H1 (cell line): ENCODE data around the gene DOCK3. TPM values are rescaled to one million over a fixed set of nuclear protein-coding genes. Genes with fewer than 3 reads are reported as not detected.

Experiments
- CTCF ChIA-PET: fragments of 300-600 bp; sonication (Branson Sonifier 250); formaldehyde crosslinking; loops from one replicate; lab custom pipeline; 2021; ENCODE audit not compliant: partially characterized antibody; lab: Charles Lee
- POLR2A ChIA-PET: fragments of 300-600 bp; sonication (Branson Sonifier 250); formaldehyde crosslinking; loops from one replicate; lab custom pipeline; 2021; ENCODE audit warnings: inconsistent platforms; ENCODE audit not compliant: partially characterized antibody; lab: Charles Lee
- DNase-seq, 2 experiments: peaks; one replicate each; pipeline versions ENCODE4 v3.0.0 to v3.0.0-alpha.2; 2010 to 2022; ENCODE audit warnings: low spot score in 2 of 2, low read depth in 1 of 2, mixed read lengths in 1 of 2
- FAIRE-seq: peaks from 2 replicates; lab custom pipeline; 2011; peaks lifted over from hg19 to GRCh38; lab: Jason Lieb, UNC
- H2AFZ ChIP-seq: 2 replicates; pipeline ENCODE4 v1.8.1; 2012; ENCODE audit warnings: low read length, inconsistent platforms
- H2AK5ac ChIP-seq: 2 replicates; pipeline ENCODE4 v1.6.1; 2013; ENCODE audit warnings: low read depth, low read length
- H2BK120ac ChIP-seq: replicated peaks from 2 replicates; pipeline ENCODE3; 2013; ENCODE audit warnings: low read depth, low read length, inconsistent platforms
- H2BK12ac ChIP-seq: 2 replicates; pipeline ENCODE4 v1.6.1; 2013; ENCODE audit warnings: low read depth, low read length
- H2BK15ac ChIP-seq: 2 replicates; pipeline ENCODE4 v1.6.1; 2013; ENCODE audit warnings: low read length
- H2BK20ac ChIP-seq: 2 replicates; pipeline ENCODE4 v1.6.1; 2013; ENCODE audit warnings: low read length
- H2BK5ac ChIP-seq: 2 replicates; pipeline ENCODE4 v1.6.1; 2013; ENCODE audit warnings: low read depth, low read length
- H3K14ac ChIP-seq: 2 replicates; pipeline ENCODE4 v1.6.1; 2013; ENCODE audit warnings: inconsistent platforms; ENCODE audit not compliant: insufficient read length
- H3K18ac ChIP-seq: 2 replicates; pipeline ENCODE4 v1.6.1; 2013; ENCODE audit warnings: low read length; ENCODE audit errors: extremely low read depth
- H3K23ac ChIP-seq: 2 replicates; pipeline ENCODE4 v1.6.1; 2013; ENCODE audit warnings: inconsistent platforms; ENCODE audit not compliant: insufficient read length
- H3K23me2 ChIP-seq: 2 replicates; pipeline ENCODE4 v1.6.1; 2013; ENCODE audit warnings: low read depth, low read length
- H3K27ac ChIP-seq: 2 replicates; pipeline ENCODE4 v1.6.1; 2011; ENCODE audit warnings: low read depth, low read length, inconsistent platforms
- H3K27me3 ChIP-seq, 4 experiments: replicated peaks in 1 of 4; 1 replicate in 1 of 4; 2 replicates in 3 of 4; pipeline versions ENCODE4 v1.6.1 to v1.8.1; 2011 to 2013; ENCODE audit warnings: low read length in 3 of 4, mild to moderate bottlenecking in 3 of 4, inconsistent platforms in 2 of 4, mixed read lengths in 2 of 4, moderate library complexity in 1 of 4; ENCODE audit not compliant: control insufficient read depth in 3 of 4, insufficient read depth in 3 of 4; ENCODE audit errors: extremely low read depth in 1 of 4
- H3K36me3 ChIP-seq, 4 experiments: 2 replicates each; pipeline versions ENCODE4 v1.6.1 to v1.8.1; 2011 to 2013; ENCODE audit warnings: mild to moderate bottlenecking in 4 of 4, low read length in 3 of 4, moderate library complexity in 2 of 4, control low read depth in 1 of 4, inconsistent platforms in 1 of 4; ENCODE audit not compliant: insufficient read depth in 4 of 4, control insufficient read depth in 2 of 4
- H3K4ac ChIP-seq: replicated peaks from 2 replicates; pipeline ENCODE3; 2013; ENCODE audit warnings: low read length, low read depth, mixed read lengths, inconsistent platforms; ENCODE audit not compliant: insufficient read length
- H3K4me1 ChIP-seq, 4 experiments: replicated peaks in 1 of 4; 1 replicate in 1 of 4; 2 replicates in 3 of 4; pipeline versions ENCODE4 v1.6.1 to v1.8.1; 2011 to 2013; ENCODE audit warnings: low read length in 3 of 4, inconsistent platforms in 2 of 4, mixed read lengths in 1 of 4; ENCODE audit not compliant: insufficient read depth in 4 of 4, control insufficient read depth in 3 of 4
- H3K4me2 ChIP-seq, 2 experiments: 2 replicates each; pipeline versions ENCODE4 v1.6.1 to v1.8.1; 2011 to 2013; ENCODE audit warnings: low read depth in 2 of 2, low read length in 2 of 2, control low read depth in 1 of 2, inconsistent platforms in 1 of 2, mild to moderate bottlenecking in 1 of 2; ENCODE audit not compliant: insufficient read depth in 1 of 2
- H3K4me3 ChIP-seq, 4 experiments: fragments of 200-600, 300-600 bp in 1 of 4; sonication (generic), shearing (Covaris generic), sonication (Bioruptor Twin) in 1 of 4; 2 replicates each; pipeline versions ENCODE4 v1.5.1 to v1.8.1; 2011 to 2016; ENCODE audit warnings: low read length in 4 of 4, low read depth in 3 of 4, control low read depth in 2 of 4, inconsistent platforms in 2 of 4, mild to moderate bottlenecking in 2 of 4, mixed read lengths in 1 of 4, moderate library complexity in 1 of 4; ENCODE audit not compliant: insufficient read depth in 2 of 4; ENCODE audit errors: extremely low read depth in 1 of 4
- H3K56ac ChIP-seq: replicated peaks from 2 replicates; pipeline ENCODE3; 2013; ENCODE audit warnings: low read depth, mild to moderate bottlenecking, mixed read lengths, low read length, inconsistent platforms; ENCODE audit not compliant: insufficient read length
- H3K79me1 ChIP-seq: 2 replicates; pipeline ENCODE4 v1.6.1; 2013; ENCODE audit warnings: low read depth, low read length, control low read depth
- H3K79me2 ChIP-seq, 2 experiments: 2 replicates each; pipeline versions ENCODE4 v1.6.1 to v1.8.1; 2012 to 2013; ENCODE audit warnings: low read length in 2 of 2, mild to moderate bottlenecking in 2 of 2, inconsistent platforms in 1 of 2; ENCODE audit not compliant: insufficient read depth in 2 of 2, control insufficient read depth in 1 of 2
- H3K9ac ChIP-seq, 4 experiments: replicated peaks in 1 of 4; 1 replicate in 1 of 4; 2 replicates in 3 of 4; pipeline versions ENCODE4 v1.6.1 to v1.8.1; 2011 to 2013; ENCODE audit warnings: low read depth in 3 of 4, low read length in 3 of 4, control low read depth in 2 of 4, mild to moderate bottlenecking in 2 of 4, moderate library complexity in 2 of 4, inconsistent platforms in 1 of 4; ENCODE audit errors: extremely low read depth in 1 of 4
- H3K9me3 ChIP-seq, 2 experiments: 2 replicates each; pipeline versions ENCODE4 v1.6.1 to v1.8.1; 2012 to 2013; ENCODE audit warnings: mild to moderate bottlenecking in 2 of 2, moderate library complexity in 2 of 2, control low read depth in 1 of 2, inconsistent platforms in 1 of 2, low read depth in 1 of 2, low read length in 1 of 2, mixed read lengths in 1 of 2; ENCODE audit not compliant: insufficient read depth in 2 of 2
- H4K20me1 ChIP-seq, 2 experiments: replicated peaks in 1 of 2; 2 replicates each; pipeline versions ENCODE3 to v1.8.1; 2011 to 2013; ENCODE audit warnings: inconsistent platforms in 2 of 2, low read length in 2 of 2, mild to moderate bottlenecking in 1 of 2; ENCODE audit not compliant: insufficient read depth in 2 of 2, control insufficient read depth in 1 of 2
- H4K5ac ChIP-seq: 2 replicates; pipeline ENCODE4 v1.6.1; 2013; ENCODE audit warnings: low read length, low read depth, mixed read lengths, inconsistent platforms; ENCODE audit not compliant: insufficient read length
- H4K8ac ChIP-seq: 2 replicates; pipeline ENCODE4 v1.8.0; 2013; ENCODE audit warnings: mild to moderate bottlenecking, moderate library complexity, low read length, inconsistent platforms; ENCODE audit not compliant: insufficient read depth; ENCODE audit errors: extremely low read depth
- H4K91ac ChIP-seq: replicated peaks from 2 replicates; pipeline ENCODE3; 2013; ENCODE audit warnings: low read length, mixed read lengths, inconsistent platforms; ENCODE audit not compliant: insufficient read length
- CHD2 ChIP-seq: IDR thresholded peaks from 2 replicates; pipeline ENCODE4 v1.6.1; 2012; ENCODE audit warnings: low read length, improper control_type of control experiment
- FOSL1 ChIP-seq: IDR thresholded peaks from 2 replicates; pipeline ENCODE4 v1.6.1; 2011; ENCODE audit warnings: mild to moderate bottlenecking, low read depth, low read length, moderate library complexity; ENCODE audit not compliant: insufficient read depth
- HDAC6 ChIP-seq: IDR thresholded peaks from one replicate; pipeline ENCODE4 v1.7.1; 2012; ENCODE audit warnings: low read depth, mild to moderate bottlenecking, inconsistent platforms, low read length, moderate library complexity
- RAD21 ChIP-seq, 2 experiments: IDR thresholded peaks in 1 of 2; conservative IDR thresholded peaks in 1 of 2; 2 replicates each; pipeline ENCODE4 v1.6.1; 2011; ENCODE audit warnings: low read depth in 2 of 2, low read length in 2 of 2, improper control_type of control experiment in 1 of 2, inconsistent platforms in 1 of 2, mild to moderate bottlenecking in 1 of 2, moderate library complexity in 1 of 2
- SIN3A ChIP-seq, 2 experiments: IDR thresholded peaks in 1 of 2; conservative IDR thresholded peaks in 1 of 2; 2 replicates each; pipeline ENCODE4 v1.6.1; 2011 to 2012; ENCODE audit warnings: low read length in 2 of 2, improper control_type of control experiment in 1 of 2, low read depth in 1 of 2, mild to moderate bottlenecking in 1 of 2
- YY1 ChIP-seq: IDR thresholded peaks from 2 replicates; pipeline ENCODE4 v1.6.1; 2011; ENCODE audit warnings: low read depth, mild to moderate bottlenecking, low read length
- WGBS, 2 experiments: shearing (Covaris generic) in 1 of 2; methylation state at CpG; one replicate each; pipeline versions ENCODE4 v1.1.6 to v1.1.7; 2013 to 2015; ENCODE audit warnings: low lambda C conversion rate in 2 of 2, mixed read lengths in 2 of 2, inconsistent platforms in 1 of 2, low coverage in 1 of 2, missing lambda C conversion rate in 1 of 2; ENCODE audit not compliant: insufficient replicate concordance in 2 of 2, insufficient coverage in 1 of 2, insufficient read length in 1 of 2; ENCODE audit errors: extremely low coverage in 1 of 2, missing lambda C conversion rate in 1 of 2; 5-methylcytosine and 5-hydroxymethylcytosine counted together
- polyA plus RNA-seq, 7 experiments: library from polyadenylated mRNA; depleted of rRNA in 3 of 7; stranded (reverse) in 5 of 7; unstranded in 2 of 7; fragments of >200 nt in 5 of 7; fragments of 200-250 nt in 2 of 7; gene quantifications; 1 replicate in 5 of 7; 2 replicates in 1 of 7; 4 replicates in 1 of 7; pipeline versions ENCODE4 v1.2.1 to v1.2.3, GENCODE V29; 2011 to 2013; ENCODE audit warnings: missing spikeins in 2 of 7, mixed read lengths in 2 of 7
- total RNA-seq: library from RNA; stranded (reverse); fragmentation: NEBNext Ultra II Directional; extraction: Animal tissue kit (Norgen Biotek cat#: 25700); gene quantifications from 2 replicates; pipeline ENCODE4 v1.2.1, GENCODE V29; 2021
- TF ChIP-seq, protein P1 (sequence below), 3 experiments: IDR thresholded peaks; 1 replicate in 2 of 3; 2 replicates in 1 of 3; pipeline versions ENCODE4 v1.5.1 to v1.6.1; 2011; ENCODE audit warnings: low read length in 3 of 3, mild to moderate bottlenecking in 3 of 3, inconsistent platforms in 2 of 3, low read depth in 1 of 3, moderate library complexity in 1 of 3; ENCODE audit not compliant: insufficient read depth in 1 of 3; ENCODE audit errors: control extremely low read depth in 1 of 3

The DOCK3 gene
- total and polyA plus RNA-seq, 2 of the 8 experiments (the other 6 are each of a cell fraction or from before 2014, with no cell fraction given) = 2.7 to 5.0 TPM

GRCh38 chr3:51099794-51100535 is 425.2 kb downstream of the DOCK3 start:
- Histone ChIP-seq H4K8ac (no peak overlapping the region), H2BK12ac (no peak overlapping the region), H4K91ac (no peak overlapping the region), H3K79me1 (no peaks in the 10 kb centered on the region), H2BK20ac (no peak overlapping the region), H3K9ac (no peak overlapping the region), H3K4me2 (no peak overlapping the region), H4K20me1 (peaks cover 0 to 1% of the 10 kb centered on the region in 2 experiments), H3K9me3 (no peaks in the 10 kb centered on the region), H4K5ac (no peak overlapping the region), H3K79me2 (no peaks in the 10 kb centered on the region), H3K23me2 (no peaks in the 10 kb centered on the region), H3K4me1 (no peaks in the 10 kb centered on the region), H3K36me3 (no peaks in the 10 kb centered on the region), H2AFZ (no peak overlapping the region), H2AK5ac (no peak overlapping the region), H2BK120ac (no peak overlapping the region), H3K4ac (no peak overlapping the region), H2BK15ac (no peak overlapping the region), H3K27ac (no peak overlapping the region), H3K14ac (no peak overlapping the region), H3K23ac (no peak overlapping the region), H3K56ac (no peak overlapping the region), H3K4me3 (no peak overlapping the region), H2BK5ac (no peak overlapping the region), H3K27me3 (no peaks in the 10 kb centered on the region), H3K18ac (no peak overlapping the region)
- DNase-seq (peak; percentile 10 to 67), FAIRE-seq (peak; percentile 83)
- ChIA-PET POLR2A (interaction anchor here (1.2 kb wide), 1 partner anchor 128 kb away, joined by 3 read pairs; no protein-coding TSS in a partner anchor), CTCF (interaction anchor here (0.7 to 5.5 kb wide), 36 partner anchors 8 to 427 kb away, joined by 3 to 51 read pairs (median 4); no protein-coding TSS in a partner anchor)
- no peak for TF ChIP-seq CHD2
- TF ChIP-seq, protein P1, sequence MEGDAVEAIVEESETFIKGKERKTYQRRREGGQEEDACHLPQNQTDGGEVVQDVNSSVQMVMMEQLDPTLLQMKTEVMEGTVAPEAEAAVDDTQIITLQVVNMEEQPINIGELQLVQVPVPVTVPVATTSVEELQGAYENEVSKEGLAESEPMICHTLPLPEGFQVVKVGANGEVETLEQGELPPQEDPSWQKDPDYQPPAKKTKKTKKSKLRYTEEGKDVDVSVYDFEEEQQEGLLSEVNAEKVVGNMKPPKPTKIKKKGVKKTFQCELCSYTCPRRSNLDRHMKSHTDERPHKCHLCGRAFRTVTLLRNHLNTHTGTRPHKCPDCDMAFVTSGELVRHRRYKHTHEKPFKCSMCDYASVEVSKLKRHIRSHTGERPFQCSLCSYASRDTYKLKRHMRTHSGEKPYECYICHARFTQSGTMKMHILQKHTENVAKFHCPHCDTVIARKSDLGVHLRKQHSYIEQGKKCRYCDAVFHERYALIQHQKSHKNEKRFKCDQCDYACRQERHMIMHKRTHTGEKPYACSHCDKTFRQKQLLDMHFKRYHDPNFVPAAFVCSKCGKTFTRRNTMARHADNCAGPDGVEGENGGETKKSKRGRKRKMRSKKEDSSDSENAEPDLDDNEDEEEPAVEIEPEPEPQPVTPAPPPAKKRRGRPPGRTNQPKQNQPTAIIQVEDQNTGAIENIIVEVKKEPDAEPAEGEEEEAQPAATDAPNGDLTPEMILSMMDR (IDR thresholded peaks at IDR 0.05; ENCODE audit: control extremely low read depth in 1 of 3, insufficient read depth in 1 of 3, low read depth in 1 of 3, low read length in 3 of 3) = peak in 2 of 3 experiments; percentile 67 to 85; a peak in 3 of 4 replicates
- TF ChIP-seq HDAC6 = no peak
- peak; percentile 72 to 77 for TF ChIP-seq RAD21 (IDR thresholded peaks at IDR 0.05 in 1 of 2, conservative IDR thresholded peaks at IDR 0.05 in 1 of 2; ENCODE audit: low read depth in 2 of 2, low read length in 2 of 2)
- TF ChIP-seq FOSL1 = no peak
- peak; percentile 63; the same call in 1 of the 2 replicates for TF ChIP-seq YY1
- no peak for TF ChIP-seq SIN3A (conservative IDR thresholded peaks at IDR 0.05 in 1 of 2, IDR thresholded peaks at IDR 0.05 in 1 of 2; ENCODE audit: low read depth in 1 of 2, low read length in 2 of 2)
- 83% methylated on average over 3 of the region's 3 CpGs; no CpG with 5 or more reads in 1 of the 2 experiments for WGBS, 2 experiments
